Neural progenitor cell (in vitro differentiated cells): ENCODE data around the gene CIDEC. TPM values are rescaled to one million over a fixed set of nuclear protein-coding genes. Genes with fewer than 3 reads are reported as not detected.
"Not testable (repeated sequence)": the region's sequence is repeated elsewhere in the genome, so short reads cannot be mapped to it uniquely, and the experiment has no call there.

ENCODE experiments used
- DNase-seq: peaks from one replicate; pipeline ENCODE4 v3.0.0-alpha.2; 2016; ENCODE audit warnings: low spot score
- H2AFZ ChIP-seq: fragments of 200-600 bp; sonication (generic); replicated peaks from 2 replicates; pipeline ENCODE4 v1.6.1; 2016; ENCODE audit warnings: antibody characterized with exemption
- H3F3A ChIP-seq: fragments of 200-600 bp; sonication (generic); 2 replicates; pipeline ENCODE4 v1.6.1; 2016; ENCODE audit warnings: antibody characterized with exemption, low read depth
- H3K27ac ChIP-seq: fragments of 200-600 bp; sonication (generic); 2 replicates; pipeline ENCODE4 v1.5.1; 2016; ENCODE audit warnings: mild to moderate bottlenecking
- H3K27me3 ChIP-seq: fragments of 200-600 bp; sonication (generic); 2 replicates; pipeline ENCODE4 v1.6.1; 2016; ENCODE audit warnings: mild to moderate bottlenecking, moderate library complexity
- H3K36me3 ChIP-seq: fragments of 200-600 bp; sonication (generic); 2 replicates; pipeline ENCODE4 v1.5.1; 2016
- H3K4me1 ChIP-seq: fragments of 200-600 bp; sonication (generic); 2 replicates; pipeline ENCODE4 v1.6.1; 2016; ENCODE audit warnings: mixed run types
- H3K4me2 ChIP-seq: fragments of 200-600 bp; sonication (generic); 2 replicates; pipeline ENCODE4 v1.6.1; 2016
- H3K4me3 ChIP-seq: fragments of 200-600 bp; sonication (generic); 2 replicates; pipeline ENCODE4 v1.5.1; 2016
- H3K79me2 ChIP-seq: fragments of 200-600 bp; sonication (generic); 2 replicates; pipeline ENCODE4 v1.6.1; 2016; ENCODE audit warnings: low read depth
- H3K9ac ChIP-seq: fragments of 200-600 bp; sonication (generic); 2 replicates; pipeline ENCODE4 v1.6.1; 2016
- H3K9me3 ChIP-seq: fragments of 200-600 bp; sonication (generic); 2 replicates; pipeline ENCODE4 v1.5.1; 2016; ENCODE audit warnings: low read depth
- H4K20me1 ChIP-seq: fragments of 200-600 bp; sonication (generic); 2 replicates; pipeline ENCODE4 v1.6.1; 2016; ENCODE audit warnings: low read depth
- H3K27ac Mint-ChIP-seq: 3 replicates; pipeline ENCODE4 v1.8.0; 2021; ENCODE audit warnings: mixed read lengths
- H3K27me3 Mint-ChIP-seq: 2 replicates; pipeline ENCODE4 v1.8.0; 2022; ENCODE audit warnings: low read depth, mild to moderate bottlenecking, inconsistent platforms, moderate library complexity, mixed read lengths; ENCODE audit not compliant: insufficient read depth
- H3K36me3 Mint-ChIP-seq: 3 replicates; pipeline ENCODE4 v1.8.0; 2021; ENCODE audit warnings: mixed read lengths
- H3K4me1 Mint-ChIP-seq: 3 replicates; pipeline ENCODE4 v1.8.0; 2021; ENCODE audit warnings: mixed read lengths
- H3K4me3 Mint-ChIP-seq: 3 replicates; pipeline ENCODE4 v1.8.0; 2021; ENCODE audit warnings: mild to moderate bottlenecking, moderate library complexity, mixed read lengths
- H3K9me3 Mint-ChIP-seq: 3 replicates; pipeline ENCODE4 v1.8.0; 2020; ENCODE audit warnings: mixed read lengths
- EZH2 ChIP-seq: fragments of 200-600 bp; sonication (generic); IDR thresholded peaks from 2 replicates; pipeline ENCODE4 v1.6.1; 2017; ENCODE audit warnings: antibody characterized with exemption, mild to moderate bottlenecking, moderate library complexity
- EZH2phosphoT487 ChIP-seq: fragments of 200-600 bp; sonication (generic); IDR thresholded peaks from 2 replicates; pipeline ENCODE4 v1.6.1; 2017; ENCODE audit warnings: antibody characterized with exemption
- total RNA-seq: library from RNA; depleted of rRNA; stranded (reverse); fragments of >200 nt; gene quantifications from 2 replicates; pipeline ENCODE4 v1.2.3, GENCODE V29; 2015; ENCODE audit warnings: low replicate concordance
- TF ChIP-seq, protein P1 (sequence below): fragments of 200-600 bp; sonication (generic); IDR thresholded peaks from 2 replicates; pipeline ENCODE4 v1.5.1; 2017; ENCODE audit warnings: antibody characterized with exemption, mild to moderate bottlenecking

Gene CIDEC
- total RNA-seq, 1 donor from 2014 or later, result not detected

DNA sequence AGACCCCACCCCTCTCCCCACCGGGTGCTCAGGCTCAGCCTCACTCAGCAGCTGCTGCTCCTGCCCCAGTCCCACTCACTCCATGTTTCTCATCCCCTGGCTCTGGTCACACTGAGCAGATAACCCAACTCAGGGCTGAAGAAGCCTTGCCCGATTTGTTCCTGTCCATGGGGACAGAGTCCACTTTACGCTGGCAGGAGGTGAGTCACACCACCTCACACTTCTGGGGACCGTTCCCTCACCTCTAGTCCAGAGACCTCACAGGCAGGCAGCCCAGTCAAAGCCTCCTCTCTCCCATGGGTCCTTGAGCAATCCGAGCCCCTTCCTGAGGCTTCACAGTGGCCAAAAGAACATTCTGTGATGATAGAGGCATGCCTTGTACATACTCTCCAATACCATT is 1.4 kb downstream of the CIDEC start:
- Histone ChIP-seq H3K9ac (no peak overlapping the region), H3K27ac (no peak overlapping the region), H3K36me3 (no peaks in the 10 kb centered on the region), H2AFZ (no peak overlapping the region), H3K9me3 (no peaks in the 10 kb centered on the region), H3K4me2 (no peak overlapping the region), H3F3A (no peaks in the 10 kb centered on the region), H3K79me2 (no peaks in the 10 kb centered on the region), H4K20me1 (no peaks in the 10 kb centered on the region), H3K4me1 (no peaks in the 10 kb centered on the region), H3K4me3 (no peak overlapping the region), H3K27me3 (no peaks in the 10 kb centered on the region)
- no peak overlapping the region for H3K4me3 Mint-ChIP-seq
- no peak for DNase-seq
- TF ChIP-seq EZH2phosphoT487 (no peak), EZH2 (no peak)
- TF ChIP-seq, protein P1, sequence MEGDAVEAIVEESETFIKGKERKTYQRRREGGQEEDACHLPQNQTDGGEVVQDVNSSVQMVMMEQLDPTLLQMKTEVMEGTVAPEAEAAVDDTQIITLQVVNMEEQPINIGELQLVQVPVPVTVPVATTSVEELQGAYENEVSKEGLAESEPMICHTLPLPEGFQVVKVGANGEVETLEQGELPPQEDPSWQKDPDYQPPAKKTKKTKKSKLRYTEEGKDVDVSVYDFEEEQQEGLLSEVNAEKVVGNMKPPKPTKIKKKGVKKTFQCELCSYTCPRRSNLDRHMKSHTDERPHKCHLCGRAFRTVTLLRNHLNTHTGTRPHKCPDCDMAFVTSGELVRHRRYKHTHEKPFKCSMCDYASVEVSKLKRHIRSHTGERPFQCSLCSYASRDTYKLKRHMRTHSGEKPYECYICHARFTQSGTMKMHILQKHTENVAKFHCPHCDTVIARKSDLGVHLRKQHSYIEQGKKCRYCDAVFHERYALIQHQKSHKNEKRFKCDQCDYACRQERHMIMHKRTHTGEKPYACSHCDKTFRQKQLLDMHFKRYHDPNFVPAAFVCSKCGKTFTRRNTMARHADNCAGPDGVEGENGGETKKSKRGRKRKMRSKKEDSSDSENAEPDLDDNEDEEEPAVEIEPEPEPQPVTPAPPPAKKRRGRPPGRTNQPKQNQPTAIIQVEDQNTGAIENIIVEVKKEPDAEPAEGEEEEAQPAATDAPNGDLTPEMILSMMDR, result no peak
- peaks cover 4% of the 10 kb centered on the region for H3K27me3 Mint-ChIP-seq
- H3K4me1 Mint-ChIP-seq, result no peaks in the 10 kb centered on the region
- no peak overlapping the region for H3K27ac Mint-ChIP-seq
- H3K36me3 Mint-ChIP-seq, result no peaks in the 10 kb centered on the region
- H3K9me3 Mint-ChIP-seq, result peaks cover 2% of the 10 kb centered on the region

DNA sequence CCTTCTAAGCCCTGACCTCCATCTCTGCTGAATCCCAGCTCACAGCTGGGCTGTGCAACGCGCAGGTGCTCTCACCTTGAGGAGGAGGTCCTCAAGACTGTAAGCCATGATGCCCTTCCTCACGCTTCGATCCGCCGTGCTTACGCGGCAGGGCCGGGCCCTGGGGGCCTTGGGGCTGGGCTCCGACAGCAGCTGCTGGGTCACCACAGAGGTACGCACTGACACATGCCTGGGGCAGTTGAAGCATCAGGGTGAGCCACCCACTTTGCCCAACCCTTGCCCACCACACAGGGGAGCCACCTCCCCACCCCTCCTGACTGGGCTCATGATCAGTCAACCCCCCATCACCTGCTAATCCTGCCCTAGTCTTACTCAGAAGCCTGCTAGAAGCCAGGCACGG is 3.1 kb downstream of the CIDEC start:
- H3K36me3 Mint-ChIP-seq, result no peaks in the 10 kb centered on the region
- Histone ChIP-seq H3K4me1 (no peaks in the 10 kb centered on the region), H3K9me3 (no peaks in the 10 kb centered on the region), H3K27ac (no peak overlapping the region), H4K20me1 (no peaks in the 10 kb centered on the region), H3K27me3 (no peaks in the 10 kb centered on the region), H3K79me2 (no peaks in the 10 kb centered on the region), H3K4me2 (no peak overlapping the region), H3K36me3 (no peaks in the 10 kb centered on the region), H2AFZ (no peak overlapping the region), H3K4me3 (no peak overlapping the region), H3F3A (no peaks in the 10 kb centered on the region), H3K9ac (no peak overlapping the region)
- H3K4me1 Mint-ChIP-seq, result no peaks in the 10 kb centered on the region
- TF ChIP-seq, protein P1, result no peak
- TF ChIP-seq EZH2phosphoT487, result no peak
- TF ChIP-seq EZH2, result no peak
- DNase-seq, result no peak
- H3K4me3 Mint-ChIP-seq, result no peak overlapping the region
- no peak overlapping the region for H3K27ac Mint-ChIP-seq
- H3K9me3 Mint-ChIP-seq, result peaks cover 2% of the 10 kb centered on the region
- H3K27me3 Mint-ChIP-seq, result peaks cover 4% of the 10 kb centered on the region

DNA sequence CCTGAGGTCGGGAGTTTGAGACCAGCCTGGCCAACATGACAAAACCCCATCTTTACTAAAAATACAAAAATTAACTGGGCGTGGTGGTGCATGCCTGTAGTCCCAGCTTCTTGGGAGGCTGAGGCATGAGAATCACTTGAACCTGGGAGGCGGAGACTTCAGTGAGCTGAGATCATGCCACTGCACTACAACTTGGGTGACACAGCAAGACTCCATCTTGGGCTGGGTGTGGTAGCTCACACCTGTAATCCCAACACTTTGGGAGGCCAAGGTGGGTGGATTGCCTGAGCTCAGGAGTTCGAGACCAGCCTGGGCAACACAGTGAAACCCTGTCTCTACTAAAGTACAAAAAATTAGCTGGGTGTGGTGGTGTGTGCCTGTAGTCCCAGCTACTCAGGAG is 3.8 kb downstream of the CIDEC start:
- not testable (repeated sequence) for H3K9me3 ChIP-seq, H3K9me3 Mint-ChIP-seq, H3K4me3 Mint-ChIP-seq, H4K20me1 ChIP-seq, H3K4me1 Mint-ChIP-seq, H3K27me3 Mint-ChIP-seq, H3K36me3 ChIP-seq, DNase-seq, H3K4me2 ChIP-seq, H2AFZ ChIP-seq, H3K4me1 ChIP-seq, H3K4me3 ChIP-seq, H3K27ac ChIP-seq, H3F3A ChIP-seq, H3K79me2 ChIP-seq, H3K36me3 Mint-ChIP-seq, H3K27ac Mint-ChIP-seq, H3K27me3 ChIP-seq, H3K9ac ChIP-seq

DNA sequence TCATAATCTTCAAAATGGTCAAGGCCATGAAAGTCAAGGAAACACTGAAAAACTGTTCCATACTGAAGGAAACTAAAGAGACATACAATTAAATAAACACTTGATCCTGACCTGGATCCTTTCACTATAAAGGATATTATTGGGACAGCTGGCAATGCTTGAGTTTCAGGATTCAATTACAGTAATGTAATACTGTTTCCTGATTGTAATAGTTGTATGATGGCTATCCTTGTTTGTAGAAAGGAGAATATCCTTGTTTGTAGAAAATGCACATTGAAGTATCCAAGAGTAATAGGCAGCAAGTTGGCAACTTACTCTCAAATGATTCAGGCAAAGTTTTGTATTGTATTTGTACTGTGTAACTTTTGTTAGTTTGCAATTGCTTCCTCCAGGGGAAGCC is 4.6 kb downstream of the CIDEC start:
- Histone ChIP-seq H3K27me3 (no peaks in the 10 kb centered on the region), H3F3A (no peaks in the 10 kb centered on the region), H3K36me3 (no peaks in the 10 kb centered on the region), H4K20me1 (no peaks in the 10 kb centered on the region), H3K27ac (no peak overlapping the region), H3K9ac (no peak overlapping the region), H3K4me1 (no peaks in the 10 kb centered on the region), H3K4me2 (no peak overlapping the region), H3K4me3 (no peak overlapping the region), H2AFZ (no peak overlapping the region), H3K9me3 (no peaks in the 10 kb centered on the region), H3K79me2 (no peaks in the 10 kb centered on the region)
- DNase-seq, result no peak
- TF ChIP-seq EZH2phosphoT487 (no peak), EZH2 (no peak)
- TF ChIP-seq, protein P1, result no peak
- H3K4me3 Mint-ChIP-seq, result no peak overlapping the region
- no peaks in the 10 kb centered on the region for H3K4me1 Mint-ChIP-seq
- no peak overlapping the region for H3K27ac Mint-ChIP-seq
- no peaks in the 10 kb centered on the region for H3K36me3 Mint-ChIP-seq
- no peaks in the 10 kb centered on the region for H3K9me3 Mint-ChIP-seq
- peaks cover 4% of the 10 kb centered on the region for H3K27me3 Mint-ChIP-seq

DNA sequence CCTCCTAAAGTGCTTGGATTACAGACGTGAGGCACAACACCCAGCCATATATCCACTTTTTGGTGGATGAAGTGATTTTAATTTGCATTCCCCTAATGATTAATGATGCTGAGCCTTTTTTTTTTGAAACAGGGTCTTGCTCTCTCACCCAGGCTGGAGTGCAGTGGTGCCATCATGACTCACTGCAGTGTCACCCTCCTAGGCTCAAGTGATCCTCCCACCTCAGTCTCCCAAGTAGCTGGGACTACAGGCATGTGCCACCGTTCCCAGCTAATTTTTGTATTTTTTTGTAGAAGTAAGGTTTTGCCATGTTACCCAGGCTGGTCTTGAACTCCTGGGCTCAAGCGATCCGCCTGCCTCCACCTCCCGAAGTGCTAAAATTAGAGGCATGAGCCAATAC is 8.0 kb downstream of the CIDEC start:
- not testable (repeated sequence) for H2AFZ ChIP-seq, H3K27me3 Mint-ChIP-seq, H3K4me3 Mint-ChIP-seq, H3F3A ChIP-seq, H3K4me2 ChIP-seq, H3K9ac ChIP-seq, H3K9me3 ChIP-seq, H3K27me3 ChIP-seq, H3K4me1 Mint-ChIP-seq, H3K4me3 ChIP-seq, H3K79me2 ChIP-seq, H3K4me1 ChIP-seq, H3K36me3 ChIP-seq, H3K9me3 Mint-ChIP-seq, DNase-seq, H3K27ac ChIP-seq, H3K27ac Mint-ChIP-seq, H3K36me3 Mint-ChIP-seq, H4K20me1 ChIP-seq
